ENCODE data around the gene OR7G2. TPM values are rescaled to one million over a fixed set of nuclear protein-coding genes. Genes with fewer than 3 reads are reported as not detected.

The OR7G2 gene
- total and polyA plus RNA-seq, 2 donors (not counting 1 experiment from before 2014, with no cell fraction given): not detected

GRCh38 chr19:9086761-9087160 is 20.5 kb downstream of the OR7G2 start, which contains the start of gene OR1M1:
TSS of gene OR1M1 (plus strand) at chr19:9087061. CDS start at chr19:9093245, 6,184 bp downstream.
- H3K9me3 ChIP-seq (ENCODE audit: control extremely low read depth in 1 of 3, control insufficient read depth in 2 of 3, insufficient read depth in 1 of 3, low read length in 2 of 3): no peaks in the 10 kb centered on the region
- Mint-ChIP-seq H3K4me3 (no peak within 1 kb of the TSS), H3K27me3 (peaks cover 23% of the 10 kb centered on the region), H3K27ac (no peak within 1 kb of the TSS), H3K4me1 (no peaks in the 10 kb centered on the region), H3K9me3 (ENCODE audit: insufficient read depth) (no peaks in the 10 kb centered on the region)
- H3K36me3 ChIP-seq (replicated peaks in 1 of 2; ENCODE audit: control extremely low read depth in 1 of 2, control insufficient read depth in 1 of 2, extremely low read depth in 1 of 2, insufficient read depth in 2 of 2, low read length in 1 of 2): no peaks in the 10 kb centered on the region
- no CpG with 5 or more reads among the region's 2 CpGs for WGBS (ENCODE audit: insufficient coverage)
- no peaks in the 10 kb centered on the region for H3K79me2 ChIP-seq (ENCODE audit: control insufficient read depth, insufficient read depth, low read length)
- POLR2A ChIA-PET: no interaction called here
- H3K27ac ChIP-seq (ENCODE audit: low read length in 2 of 2): no peak within 1 kb of the TSS
- H4K20me1 ChIP-seq (ENCODE audit: control insufficient read depth, insufficient read depth, low read length, poor library complexity, severe bottlenecking): no peaks in the 10 kb centered on the region
- TF ChIP-seq EZH2 (IDR thresholded peaks at IDR 0.05; ENCODE audit: borderline replicate concordance, insufficient read depth, low read depth, low read length, poor library complexity, severe bottlenecking): no peak
- no peak for TF ChIP-seq CTCF (IDR thresholded peaks at IDR 0.05)
- no peaks in the 10 kb centered on the region for H3K27me3 ChIP-seq (replicated peaks in 1 of 4; ENCODE audit: control extremely low read depth in 1 of 4, control insufficient read depth in 3 of 4, insufficient read depth in 4 of 4, low read length in 3 of 4)
- no peak within 1 kb of the TSS for H3K4me3 ChIP-seq (ENCODE audit: control extremely low read depth in 1 of 5, extremely low read depth in 1 of 5, insufficient read depth in 1 of 5, low read depth in 2 of 5, low read length in 4 of 5)
- no peaks in the 10 kb centered on the region for H3K4me1 ChIP-seq (ENCODE audit: control insufficient read depth in 2 of 2, insufficient read depth in 2 of 2, low read length in 2 of 2)
- no peak within 1 kb of the TSS for H3K4me2 ChIP-seq (replicated peaks; ENCODE audit: low read depth, low read length, poor library complexity, severe bottlenecking)
- no peak for DNase-seq
- H3K9ac ChIP-seq (ENCODE audit: low read length): no peak within 1 kb of the TSS
- H2AFZ ChIP-seq (ENCODE audit: insufficient read depth, low read depth, low read length, poor library complexity, severe bottlenecking): no peak within 1 kb of the TSS
- no peak for ATAC-seq (ENCODE audit: low read depth)
- CTCF ChIA-PET: interaction anchor here (0.6 kb wide), 1 partner anchor 445 kb away, joined by 3 read pairs; no protein-coding TSS in a partner anchor
- intact Hi-C loops (cut with micrococcal nuclease): no loop called here

GRCh38 chr19:9078651-9079050 is 28.6 kb downstream of the OR7G2 start:
- intact Hi-C loops (cut with micrococcal nuclease): no loop called here
- ATAC-seq (ENCODE audit: low read depth): no peak
- Histone ChIP-seq H3K4me1 (ENCODE audit: control insufficient read depth in 2 of 2, insufficient read depth in 2 of 2, low read length in 2 of 2) (peaks cover 0 to 2% of the 10 kb centered on the region in 2 donors), H2AFZ (ENCODE audit: insufficient read depth, low read depth, low read length, poor library complexity, severe bottlenecking) (no peak overlapping the region), H4K20me1 (ENCODE audit: control insufficient read depth, insufficient read depth, low read length, poor library complexity, severe bottlenecking) (no peaks in the 10 kb centered on the region), H3K9ac (ENCODE audit: low read length) (no peak overlapping the region), H3K4me3 (ENCODE audit: control extremely low read depth in 1 of 5, extremely low read depth in 1 of 5, insufficient read depth in 1 of 5, low read depth in 2 of 5, low read length in 4 of 5) (no peak overlapping the region), H3K36me3 (replicated peaks in 1 of 2; ENCODE audit: control extremely low read depth in 1 of 2, control insufficient read depth in 1 of 2, extremely low read depth in 1 of 2, insufficient read depth in 2 of 2, low read length in 1 of 2) (no peaks in the 10 kb centered on the region), H3K27ac (ENCODE audit: low read length in 2 of 2) (no peak overlapping the region), H3K9me3 (ENCODE audit: control extremely low read depth in 1 of 3, control insufficient read depth in 2 of 3, insufficient read depth in 1 of 3, low read length in 2 of 3) (no peaks in the 10 kb centered on the region), H3K27me3 (replicated peaks in 1 of 4; ENCODE audit: control extremely low read depth in 1 of 4, control insufficient read depth in 3 of 4, insufficient read depth in 4 of 4, low read length in 3 of 4) (no peaks in the 10 kb centered on the region), H3K4me2 (replicated peaks; ENCODE audit: low read depth, low read length, poor library complexity, severe bottlenecking) (no peak overlapping the region), H3K79me2 (ENCODE audit: control insufficient read depth, insufficient read depth, low read length) (no peaks in the 10 kb centered on the region)
- no peak for DNase-seq
- no peak overlapping the region for H3K4me3 Mint-ChIP-seq
- no peaks in the 10 kb centered on the region for H3K4me1 Mint-ChIP-seq
- peaks cover 5% of the 10 kb centered on the region for H3K27me3 Mint-ChIP-seq
- POLR2A ChIA-PET: no interaction called here
- WGBS (ENCODE audit: insufficient coverage): 100% methylated on average over 1 of the region's 4 CpGs
- TF ChIP-seq CTCF (IDR thresholded peaks at IDR 0.05) (no peak), EZH2 (IDR thresholded peaks at IDR 0.05; ENCODE audit: borderline replicate concordance, insufficient read depth, low read depth, low read length, poor library complexity, severe bottlenecking) (no peak)
- H3K27ac Mint-ChIP-seq: no peak overlapping the region
- CTCF ChIA-PET: no interaction called here
- no peaks in the 10 kb centered on the region for H3K9me3 Mint-ChIP-seq (ENCODE audit: insufficient read depth)
